ENCODE results near the gene ZNF121. TPM values are rescaled to one million over a fixed set of nuclear protein-coding genes. Genes with fewer than 3 reads are reported as not detected.

ZNF121 gene
- total RNA-seq: 10 to 100 TPM; 30.0 to 50.1 (median 37.9) TPM

- Histone ChIP-seq H3K36me3 (peaks cover 0 to 1% of the 10 kb centered on the region in 2 donors), H3K4me3 (replicated peaks in 1 of 3) (peak within 1 kb of the TSS; percentile 46 to 76 (median 71)), H3K27me3 (no peaks in the 10 kb centered on the region), H3K4me1 (peaks cover 4 to 15% of the 10 kb centered on the region in 2 donors), H3K9me3 (no peaks in the 10 kb centered on the region), H3K27ac (peak within 1 kb of the TSS; percentile 77 to 90 (median 89))
- TF ChIP-seq POLR2A (IDR thresholded peaks at IDR 0.05): peak in 1 of 2 donors; percentile 63
- TF ChIP-seq CTCF (IDR thresholded peaks at IDR 0.05): no peak
- intact Hi-C loops (cut with DNase I): no loop called here
- peak; percentile 82 to 85 for DNase-seq
- 0 to 1% methylated on average over 36 to 47 of the region's 51 CpGs for WGBS, 2 donors
Observed at GRCh38 chr19:9584073-9584833, at the start of gene ZNF121. Gene ZNF121 (minus strand): TSS chr19:9584504. CDS start chr19:9568097, 16,407 bp downstream.

- H3K27ac ChIP-seq: no peak overlapping the region
- DNase-seq: no peak
- H3K4me1 ChIP-seq: no peaks in the 10 kb centered on the region
- H3K36me3 ChIP-seq: peaks cover 0 to 7% of the 10 kb centered on the region in 2 donors
- WGBS, 2 donors: 76 to 90% methylated on average over 2 of the region's 2 CpGs
- no peaks in the 10 kb centered on the region for H3K27me3 ChIP-seq
- no peaks in the 10 kb centered on the region for H3K9me3 ChIP-seq
- H3K4me3 ChIP-seq (replicated peaks in 1 of 3): no peak overlapping the region
- TF ChIP-seq CTCF (IDR thresholded peaks at IDR 0.05): no peak
- TF ChIP-seq POLR2A (IDR thresholded peaks at IDR 0.05): no peak
- intact Hi-C loops (cut with DNase I): no loop called here
Observed at GRCh38 chr19:9627856-9628255, 43.6 kb upstream of the ZNF121 start.

GRCh38 chr19:9622531-9622930, 38.2 kb upstream of the ZNF121 start:
- no peak overlapping the region for H3K27ac ChIP-seq
- DNase-seq: no peak
- WGBS, 2 donors: 77 to 80% methylated on average over 2 of the region's 2 CpGs
- H3K27me3 ChIP-seq: no peaks in the 10 kb centered on the region
- no peak overlapping the region for H3K4me3 ChIP-seq (replicated peaks in 1 of 3)
- H3K36me3 ChIP-seq: peaks cover 15 to 17% of the 10 kb centered on the region in 2 donors
- H3K4me1 ChIP-seq: peaks cover 8 to 14% of the 10 kb centered on the region in 2 donors
- TF ChIP-seq CTCF (IDR thresholded peaks at IDR 0.05) (no peak), POLR2A (IDR thresholded peaks at IDR 0.05) (no peak)
- intact Hi-C loops (cut with DNase I): no loop called here
- H3K9me3 ChIP-seq: no peaks in the 10 kb centered on the region

- H3K4me1 ChIP-seq: peaks cover 8 to 14% of the 10 kb centered on the region in 2 donors
- WGBS, 2 donors: 0 to 1% methylated on average over 27 to 31 of the region's 33 CpGs
- intact Hi-C loops (cut with DNase I): no loop called here
- TF ChIP-seq CTCF (IDR thresholded peaks at IDR 0.05) (no peak), POLR2A (IDR thresholded peaks at IDR 0.05) (peak in 1 of 2 donors; percentile 31)
- peak within 1 kb of the TSS; percentile 68 to 87 (median 68) for H3K4me3 ChIP-seq (replicated peaks in 1 of 3)
- no peaks in the 10 kb centered on the region for H3K27me3 ChIP-seq
- H3K36me3 ChIP-seq: peaks cover 26 to 27% of the 10 kb centered on the region in 2 donors
- peak within 1 kb of the TSS; percentile 86 to 95 (median 91) for H3K27ac ChIP-seq
- peak; percentile 81 to 87 for DNase-seq
- no peaks in the 10 kb centered on the region for H3K9me3 ChIP-seq
Observed at GRCh38 chr19:9621156-9622037, 37.1 kb upstream of the ZNF121 start, which contains the start of gene ZNF561. Gene ZNF561 (minus strand): TSS chr19:9621232. CDS start chr19:9619456, 1,776 bp downstream.
